GF-D8 (cell line): ENCODE measurements around the gene CCDC157.
A peak's percentile ranks its signal among the peaks of the same experiment; 100 is the strongest.
"Not testable (repeated sequence)": the region's sequence is repeated elsewhere in the genome, so short reads cannot be mapped to it uniquely, and the experiment has no call there.

Experiments
- DNase-seq: peaks from one replicate; lab custom pipeline; 2025; lab: John Stamatoyannopoulos, UW

CCDC157 gene

GRCh38 chr22:30326255-30326705, 30.5 kb upstream of the CCDC157 start:
- DNase-seq, result no peak

- DNase-seq, result peak; percentile 74
Observed at GRCh38 chr22:30326706-30327362, 30.0 kb upstream of the CCDC157 start, which contains the start of gene TBC1D10A. TSS of gene TBC1D10A (minus strand) at chr22:30326941. CDS start at chr22:30326881, 60 bp downstream.

GRCh38 chr22:30327864-30328345, 28.9 kb upstream of the CCDC157 start:
- no peak for DNase-seq

- no peak for DNase-seq
Observed at GRCh38 chr22:30328466-30329049, 28.2 kb upstream of the CCDC157 start.

- no peak for DNase-seq
Observed at GRCh38 chr22:30332551-30332950, 24.3 kb upstream of the CCDC157 start.

- DNase-seq, result no peak
Observed at GRCh38 chr22:30332994-30333706, 23.7 kb upstream of the CCDC157 start.

GRCh38 chr22:30333707-30334087, 23.1 kb upstream of the CCDC157 start:
- no peak for DNase-seq

- no peak for DNase-seq
Observed at GRCh38 chr22:30334646-30335045, 22.2 kb upstream of the CCDC157 start.

- DNase-seq, result no peak
Observed at GRCh38 chr22:30335236-30335635, 21.6 kb upstream of the CCDC157 start.

GRCh38 chr22:30336752-30337460, 19.9 kb upstream of the CCDC157 start:
- DNase-seq, result no peak

- no peak for DNase-seq
Observed at GRCh38 chr22:30337461-30337778, 19.4 kb upstream of the CCDC157 start.

GRCh38 chr22:30338341-30338740, 18.5 kb upstream of the CCDC157 start:
- DNase-seq, result not testable (repeated sequence)

- DNase-seq, result no peak
Observed at GRCh38 chr22:30338802-30339201, 18.0 kb upstream of the CCDC157 start.

- DNase-seq, result no peak
Observed at GRCh38 chr22:30340911-30341685, 15.7 kb upstream of the CCDC157 start.

GRCh38 chr22:30344447-30345200, 12.2 kb upstream of the CCDC157 start:
- no peak for DNase-seq

GRCh38 chr22:30347255-30347892, 9.4 kb upstream of the CCDC157 start:
- DNase-seq, result no peak

- DNase-seq, result no peak
Observed at GRCh38 chr22:30348404-30348803, 8.4 kb upstream of the CCDC157 start.

- no peak for DNase-seq
Observed at GRCh38 chr22:30348809-30349208, 8.0 kb upstream of the CCDC157 start.

GRCh38 chr22:30351226-30351625, 5.6 kb upstream of the CCDC157 start:
- no peak for DNase-seq

GRCh38 chr22:30354644-30355043, 2.2 kb upstream of the CCDC157 start:
- no peak for DNase-seq

GRCh38 chr22:30357236-30357570, 396 bp downstream of the CCDC157 start:
- DNase-seq, result no peak
